HepG2 (cell line): ENCODE results near the gene ABHD4. TPM values are rescaled to one million over a fixed set of nuclear protein-coding genes. Genes with fewer than 3 reads are reported as not detected.

Experiments used
- CC2D1A ChIP-seq: sonication (generic); formaldehyde crosslinking; IDR thresholded peaks from 2 replicates; pipeline ENCODE4 v1.8.1; 2023; ENCODE audit warnings: mild to moderate bottlenecking, missing genetic modification reagents
- CTCF ChIP-seq: sonication (generic); formaldehyde crosslinking; IDR thresholded peaks from 2 replicates; pipeline ENCODE4 v1.5.0; 2020; ENCODE audit warnings: mild to moderate bottlenecking, missing genetic modification reagents, moderate library complexity
- ELF3 ChIP-seq: IDR thresholded peaks from 2 replicates; pipeline ENCODE4 v1.6.1; 2016; ENCODE audit warnings: missing genetic modification reagents, missing compliant biosample characterization
- FOXA1 ChIP-seq, 2 experiments: fragments of 450-650 bp in 1 of 2; sonication (generic) in 1 of 2; formaldehyde crosslinking in 1 of 2; IDR thresholded peaks; 2 replicates each; pipeline versions ENCODE4 v1.4.0 to v1.6.1; 2016 to 2020; ENCODE audit warnings: missing genetic modification reagents in 1 of 2
- HOXA9 ChIP-seq: sonication (generic); formaldehyde crosslinking; IDR thresholded peaks from 2 replicates; pipeline ENCODE4 v1.8.1; 2022; ENCODE audit warnings: missing genetic modification reagents, mild to moderate bottlenecking, moderate library complexity, borderline replicate concordance
- HOXD1 ChIP-seq: sonication (generic); formaldehyde crosslinking; IDR thresholded peaks from 2 replicates; pipeline ENCODE4 v1.5.0; 2020; ENCODE audit warnings: missing genetic modification reagents
- NR3C1 ChIP-seq: sonication (generic); formaldehyde crosslinking; IDR thresholded peaks from 2 replicates; pipeline ENCODE4 v1.4.0; 2020; ENCODE audit warnings: missing genetic modification reagents
- PHF5A ChIP-seq: IDR thresholded peaks from one replicate; pipeline ENCODE4 v1.6.1; 2018; ENCODE audit warnings: low read depth, missing genetic modification reagents; ENCODE audit not compliant: unreplicated experiment
- POLR2AphosphoS5 ChIP-seq: IDR thresholded peaks from 2 replicates; pipeline ENCODE4 v1.6.1; 2012; ENCODE audit warnings: low read depth, low read length
- REXO4 ChIP-seq: sonication (generic); formaldehyde crosslinking; IDR thresholded peaks from 2 replicates; pipeline ENCODE4 v1.8.0; 2022; ENCODE audit warnings: missing genetic modification reagents, mild to moderate bottlenecking, borderline replicate concordance
- SMAD3 ChIP-seq: sonication (generic); formaldehyde crosslinking; IDR thresholded peaks from 2 replicates; pipeline ENCODE4 v1.4.0; 2020; ENCODE audit warnings: missing genetic modification reagents
- ZBTB39 ChIP-seq: sonication (generic); formaldehyde crosslinking; IDR thresholded peaks from 2 replicates; pipeline ENCODE4 v1.5.0; 2020; ENCODE audit warnings: missing genetic modification reagents
- ZBTB43 ChIP-seq: sonication (generic); formaldehyde crosslinking; conservative IDR thresholded peaks from 2 replicates; pipeline ENCODE4 v1.4.0; 2020; ENCODE audit warnings: missing genetic modification reagents
- ZBTB44 ChIP-seq: sonication (generic); formaldehyde crosslinking; IDR thresholded peaks from 2 replicates; pipeline ENCODE4 v1.4.0; 2020; ENCODE audit warnings: missing genetic modification reagents
- ZNF138 ChIP-seq: sonication (generic); formaldehyde crosslinking; IDR thresholded peaks from 2 replicates; pipeline ENCODE4 v1.5.0; 2020; ENCODE audit warnings: mild to moderate bottlenecking, low read depth, missing genetic modification reagents
- ZNF414 ChIP-seq: sonication (generic); formaldehyde crosslinking; IDR thresholded peaks from 2 replicates; pipeline ENCODE4 v1.5.0; 2020; ENCODE audit warnings: missing genetic modification reagents
- ZNF446 ChIP-seq: sonication (generic); formaldehyde crosslinking; IDR thresholded peaks from 2 replicates; pipeline ENCODE4 v1.5.0; 2020; ENCODE audit warnings: mild to moderate bottlenecking, missing genetic modification reagents
- ZNF451 ChIP-seq: sonication (generic); formaldehyde crosslinking; IDR thresholded peaks from 2 replicates; pipeline ENCODE4 v1.5.0; 2020; ENCODE audit warnings: mild to moderate bottlenecking, missing genetic modification reagents
- ZNF501 ChIP-seq: sonication (generic); formaldehyde crosslinking; IDR thresholded peaks from 2 replicates; pipeline ENCODE4 v1.5.1; 2020; ENCODE audit warnings: mild to moderate bottlenecking, moderate library complexity, missing genetic modification reagents
- ZNF616 ChIP-seq: sonication (generic); formaldehyde crosslinking; IDR thresholded peaks from 2 replicates; pipeline ENCODE4 v1.5.0; 2020; ENCODE audit warnings: low read depth, mild to moderate bottlenecking, missing genetic modification reagents
- ZNF800 ChIP-seq: sonication (generic); formaldehyde crosslinking; IDR thresholded peaks from 2 replicates; pipeline ENCODE4 v1.4.0; 2020; ENCODE audit warnings: missing genetic modification reagents
- ZSCAN9 ChIP-seq: IDR thresholded peaks from 2 replicates; pipeline ENCODE4 v1.6.1; 2016; ENCODE audit warnings: borderline replicate concordance
- polyA plus RNA-seq, 8 experiments: library from polyadenylated mRNA; depleted of rRNA in 3 of 8; stranded (reverse) in 7 of 8; unstranded in 1 of 8; fragments of >200 nt; fragmentation: Illumina TruSeq in 4 of 8; extraction: Trizol in 4 of 8; gene quantifications; 2 replicates each; pipeline versions ENCODE4 v1.2.1 to v1.2.3, GENCODE V29; 2011 to 2016; ENCODE audit warnings: low read depth in 4 of 8, missing spikeins in 1 of 8, mixed read lengths in 1 of 8; ENCODE audit not compliant: insufficient read depth in 1 of 8
- total RNA-seq, 5 experiments: library from RNA; depleted of rRNA; stranded (reverse); fragments of >200 nt; fragmentation: Illumina TruSeq; extraction: Trizol; gene quantifications; 2 replicates each; pipeline ENCODE4 v1.2.3, GENCODE V29; 2016; ENCODE audit warnings: low read depth in 1 of 5

ABHD4 gene
- total and polyA plus RNA-seq, 2 of the 13 experiments (the other 11 are each of a cell fraction or from before 2014, with no cell fraction given): 16.1 to 47.5 TPM

GRCh38 chr14:22561366-22561660, 36.8 kb upstream of the ABHD4 start (continued):
- TF ChIP-seq HOXD1 (no peak), ZNF451 (CRISPR knock-in tag) (0 out of 2 replicates have a peak, but pooled peaks have one; percentile 7), ZNF501 (CRISPR knock-in tag) (no peak), ZNF138 (CRISPR knock-in tag) (no peak), ZNF800 (CRISPR knock-in tag) (no peak), ZNF616 (CRISPR knock-in tag) (no peak), ZBTB39 (CRISPR knock-in tag) (no peak), PHF5A (CRISPR knock-in tag) (peak; percentile 18), ZSCAN9 (no peak), ELF3 (no peak), REXO4 (CRISPR knock-in tag) (no peak), ZBTB43 (CRISPR knock-in tag) (no peak), NR3C1 (CRISPR knock-in tag) (no peak), CC2D1A (no peak), POLR2AphosphoS5 (0 out of 2 replicates have a peak, but pooled peaks have one; percentile 4), ZBTB44 (CRISPR knock-in tag) (no peak), FOXA1 (IDR thresholded peaks at IDR 0.05) (no peak), FOXA1 (CRISPR knock-in tag; IDR thresholded peaks at IDR 0.05) (no peak), ZNF414 (CRISPR knock-in tag) (no peak), ZNF446 (CRISPR knock-in tag) (no peak), SMAD3 (0 out of 2 replicates have a peak, but pooled peaks have one; percentile 2), HOXA9 (CRISPR knock-in tag) (0 out of 2 replicates have a peak, but pooled peaks have one; percentile 27), CTCF (CRISPR knock-in tag) (no peak)
